A549 (cell line): Measurements from ENCODE around the gene IL12B. TPM values are rescaled to one million over a fixed set of nuclear protein-coding genes. Genes with fewer than 3 reads are reported as not detected.

ENCODE experiments used
- ATAC-seq, 2 experiments: fragments of 200-7000 bp in 1 of 2; fragments of >200 bp in 1 of 2; cut with Nextera tagmentation in 1 of 2; cut with Tn5 transposase in 1 of 2; 3 replicates each; pipeline versions ENCODE4 v1.8.0 to v1.9.1; 2018 to 2020; ENCODE audit warnings: mild to moderate bottlenecking in 1 of 2, moderate library complexity in 1 of 2
- CTCF ChIA-PET: fragments of 300-600 bp; sonication (Branson Sonifier 250); formaldehyde crosslinking; extraction: SDS; loops from one replicate; lab custom pipeline; 2021; ENCODE audit warnings: antibody characterized with exemption, inconsistent platforms; lab: Yijun Ruan, JAX
- POLR2A ChIA-PET: fragments of 350-600 bp; formaldehyde crosslinking; extraction: SDS; loops from one replicate; lab custom pipeline; 2021; ENCODE audit warnings: antibody characterized with exemption, inconsistent platforms; lab: Yijun Ruan, JAX
- DNase-seq, 2 experiments: peaks; one replicate each; pipeline versions ENCODE4 v3.0.0 to v3.0.0-alpha.2; 2011 to 2016; ENCODE audit warnings: low read depth in 1 of 2, low spot score in 1 of 2
- FAIRE-seq: peaks from 2 replicates; lab custom pipeline; 2011; peaks lifted over from hg19 to GRCh38; lab: Jason Lieb, UNC
- H3K27ac ChIP-seq, 2 experiments: fragments of >200 bp; sonication (Bioruptor Twin); formaldehyde crosslinking; 3 replicates each; pipeline ENCODE4 v1.5.1; 2016 to 2017
- H3K4me1 ChIP-seq: fragments of >200 bp; sonication (Bioruptor Twin); formaldehyde crosslinking; 3 replicates; pipeline ENCODE4 v1.6.1; 2016
- H3K4me2 ChIP-seq: fragments of >200 bp; sonication (Bioruptor Twin); formaldehyde crosslinking; 3 replicates; pipeline ENCODE4 v1.6.1; 2016
- H3K4me3 ChIP-seq: fragments of >200 bp; sonication (Bioruptor Twin); formaldehyde crosslinking; 3 replicates; pipeline ENCODE4 v1.5.1; 2016
- H3K9me3 ChIP-seq: fragments of >200 bp; sonication (Bioruptor Twin); formaldehyde crosslinking; 3 replicates; pipeline ENCODE4 v1.6.1; 2016
- BHLHE40 ChIP-seq: IDR thresholded peaks from 2 replicates; pipeline ENCODE4 v1.6.1; 2012; ENCODE audit warnings: low read depth, low read length, inconsistent platforms
- CEBPB ChIP-seq, 2 experiments: fragments of >200 bp in 1 of 2; sonication (Bioruptor Twin) in 1 of 2; formaldehyde crosslinking in 1 of 2; IDR thresholded peaks; 2 replicates each; pipeline ENCODE4 v1.6.1; 2012 to 2016
- CHD4 ChIP-seq: fragments of 200-600 bp; sonication (generic); IDR thresholded peaks from 2 replicates; pipeline ENCODE4 v1.6.1; 2016; ENCODE audit warnings: antibody characterized with exemption, mild to moderate bottlenecking, borderline replicate concordance
- EHF ChIP-seq: fragments of 250-450 bp; sonication (Bioruptor Pico); IDR thresholded peaks from 2 replicates; pipeline ENCODE4 v1.5.0; 2020; ENCODE audit warnings: mild to moderate bottlenecking
- EP300 ChIP-seq, 2 experiments: fragments of >200 bp; sonication (Bioruptor Twin); formaldehyde crosslinking; IDR thresholded peaks; 2 replicates in 1 of 2; 3 replicates in 1 of 2; pipeline ENCODE4 v1.6.1; 2016 to 2017
- FOSL2 ChIP-seq, 2 experiments: fragments of 450-650 bp in 1 of 2; fragments of >200 bp in 1 of 2; sonication (Bioruptor Twin) in 1 of 2; formaldehyde crosslinking; IDR thresholded peaks; 2 replicates each; pipeline versions ENCODE4 v1.5.0 to v1.6.1; 2016 to 2020; ENCODE audit warnings: mild to moderate bottlenecking in 1 of 2, moderate library complexity in 1 of 2
- GATA3 ChIP-seq: IDR thresholded peaks from 2 replicates; pipeline ENCODE4 v1.6.1; 2012; ENCODE audit warnings: borderline replicate concordance
- JUN ChIP-seq, 2 experiments: fragments of >200 bp; sonication (Bioruptor Twin); formaldehyde crosslinking; IDR thresholded peaks; 2 replicates in 1 of 2; 3 replicates in 1 of 2; pipeline ENCODE4 v1.6.1; 2016 to 2017
- KDM5A ChIP-seq: fragments of 200-600 bp; sonication (generic); IDR thresholded peaks from 2 replicates; pipeline ENCODE4 v1.6.1; 2016; ENCODE audit warnings: antibody characterized with exemption, mild to moderate bottlenecking
- MYC ChIP-seq: IDR thresholded peaks from 2 replicates; pipeline ENCODE4 v1.6.1; 2012; ENCODE audit warnings: mild to moderate bottlenecking, inconsistent platforms, low read length, improper control_type of control experiment, borderline replicate concordance
- RNF2 ChIP-seq: fragments of 200-600 bp; sonication (generic); IDR thresholded peaks from 2 replicates; pipeline ENCODE4 v1.6.1; 2016; ENCODE audit warnings: low read depth, mild to moderate bottlenecking, antibody characterized with exemption, moderate library complexity, borderline replicate concordance
- SMC3 ChIP-seq: fragments of >200 bp; sonication (Bioruptor Twin); formaldehyde crosslinking; IDR thresholded peaks from 3 replicates; pipeline ENCODE4 v1.6.1; 2018; ENCODE audit warnings: inconsistent platforms
- TFCP2L1 ChIP-seq: fragments of 250-450 bp; sonication (Bioruptor Pico); IDR thresholded peaks from 2 replicates; pipeline ENCODE4 v1.5.0; 2021; ENCODE audit warnings: mild to moderate bottlenecking
- WGBS: methylation state at CpG from one replicate; pipeline ENCODE4 v1.1.6; 2017; ENCODE audit errors: missing lambda C conversion rate; 5-methylcytosine and 5-hydroxymethylcytosine counted together
- polyA plus RNA-seq, 4 experiments: library from polyadenylated mRNA; depleted of rRNA in 3 of 4; stranded (reverse); fragments of >200 nt; fragmentation: RNase III in 1 of 4; extraction: RNeasy Plus Mini Kit Qiagen cat#74134 plus additional on column Dnase treatment in 1 of 4; gene quantifications; 2 replicates in 3 of 4; 3 replicates in 1 of 4; pipeline ENCODE4 v1.2.3, GENCODE V29; 2011 to 2017
- TF ChIP-seq, protein P1 (sequence below): fragments of 250-450 bp; sonication (Bioruptor Pico); IDR thresholded peaks from 2 replicates; pipeline ENCODE4 v1.5.0; 2020; ENCODE audit warnings: low read depth, mild to moderate bottlenecking, moderate library complexity
- TF ChIP-seq, protein P2 (sequence below): IDR thresholded peaks from 2 replicates; pipeline ENCODE4 v1.6.1; 2012
- TF ChIP-seq, protein P3 (sequence below): IDR thresholded peaks from 2 replicates; pipeline ENCODE4 v1.6.1; 2012
- TF ChIP-seq, protein P4 (sequence below): fragments of 450-650 bp; IDR thresholded peaks from 2 replicates; pipeline ENCODE4 v1.6.1; 2014; ENCODE audit warnings: antibody characterized with exemption

Gene IL12B
- polyA plus RNA-seq, 2 of the 4 experiments (the other 2 are of a cell fraction), result 0.08 to 0.09 TPM

DNA sequence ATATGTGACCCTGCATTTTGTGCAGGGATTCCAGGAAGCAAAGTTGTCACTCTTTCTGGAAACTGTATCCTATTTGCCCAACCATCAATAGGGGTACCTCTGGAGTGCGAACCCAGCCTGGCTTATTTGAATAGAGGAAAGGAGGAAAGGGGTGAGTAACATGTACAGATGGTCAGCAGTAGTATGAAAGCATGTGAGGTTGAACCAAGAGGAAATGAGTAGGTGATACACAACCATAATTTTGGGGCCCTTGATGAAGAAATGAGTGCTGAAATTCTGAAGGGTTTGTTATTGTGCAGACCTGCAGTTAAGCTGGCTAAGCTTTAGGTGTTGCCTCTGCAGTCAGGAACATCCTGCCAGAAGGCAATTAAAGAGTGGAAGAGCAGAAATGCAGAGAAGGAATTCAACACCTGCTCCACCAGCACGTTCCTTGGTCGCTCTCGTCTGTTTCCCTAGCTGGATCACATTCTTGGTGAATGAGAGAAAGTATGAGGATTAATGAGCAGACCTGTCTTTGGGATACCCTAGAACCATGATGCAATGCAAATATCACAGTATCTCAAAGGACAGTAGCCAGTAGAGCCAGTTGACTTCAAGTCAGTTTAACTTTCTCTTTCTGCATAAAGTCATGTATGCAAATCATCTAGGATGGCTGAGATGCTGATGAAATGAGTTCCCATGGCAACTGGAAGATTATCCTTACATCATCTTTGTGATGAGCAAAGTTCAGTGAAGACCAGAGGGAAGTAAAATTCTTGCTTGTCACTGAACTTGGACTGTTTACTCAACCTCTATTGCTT is 13.2 kb upstream of the IL12B start (continued):
- TF ChIP-seq, protein P1, sequence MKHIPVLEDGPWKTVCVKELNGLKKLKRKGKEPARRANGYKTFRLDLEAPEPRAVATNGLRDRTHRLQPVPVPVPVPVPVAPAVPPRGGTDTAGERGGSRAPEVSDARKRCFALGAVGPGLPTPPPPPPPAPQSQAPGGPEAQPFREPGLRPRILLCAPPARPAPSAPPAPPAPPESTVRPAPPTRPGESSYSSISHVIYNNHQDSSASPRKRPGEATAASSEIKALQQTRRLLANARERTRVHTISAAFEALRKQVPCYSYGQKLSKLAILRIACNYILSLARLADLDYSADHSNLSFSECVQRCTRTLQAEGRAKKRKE (CRISPR knock-in tag), result no peak
- TF ChIP-seq EHF, result no peak

DNA sequence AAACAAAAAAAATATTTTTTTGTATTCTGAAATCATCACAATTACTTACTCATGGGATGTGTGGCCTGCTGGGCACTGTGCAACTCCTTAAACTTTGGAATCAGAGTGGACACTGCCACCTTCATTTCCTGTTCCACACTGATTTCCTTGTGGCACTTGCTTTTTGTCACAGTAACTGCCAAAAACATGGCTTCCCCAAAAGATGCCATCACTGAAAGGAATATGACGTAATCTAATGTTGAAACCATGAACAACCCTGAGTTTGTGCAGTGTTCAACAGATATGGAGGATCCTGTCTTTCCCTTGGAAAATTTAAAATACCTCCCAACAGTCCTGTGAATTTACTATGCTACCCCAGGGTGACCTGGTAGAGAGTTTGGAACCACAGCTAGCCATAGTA is 12.6 kb upstream of the IL12B start:
- FAIRE-seq, result no peak
- POLR2A ChIA-PET, result no interaction called here

DNA sequence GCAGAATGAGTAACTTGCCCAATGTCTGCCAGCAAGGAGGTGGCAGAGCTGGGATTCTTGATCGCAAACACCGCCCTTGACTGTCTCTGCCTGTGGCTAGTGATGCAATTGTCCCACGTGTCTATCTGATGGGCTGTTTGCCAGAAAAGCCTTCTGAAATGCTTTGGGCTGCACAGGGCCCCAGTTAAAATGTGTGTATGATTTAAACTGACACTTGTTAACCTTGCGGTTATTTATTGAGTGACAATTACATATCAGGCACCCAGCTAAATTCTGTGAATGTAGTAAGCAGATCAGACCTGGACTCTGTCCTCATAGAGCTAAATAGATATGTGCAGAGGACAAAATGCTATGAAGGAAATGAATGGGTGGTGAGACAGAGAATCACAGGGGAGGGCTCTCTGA is 11.6 kb upstream of the IL12B start:
- CTCF ChIA-PET, result interaction anchor here (0.9 to 3.7 kb wide), 5 partner anchors 10 to 680 kb away, joined by 3 to 16 read pairs (median 8); no protein-coding TSS in a partner anchor
- 30% methylated on average over 4 of the region's 4 CpGs for WGBS
- FAIRE-seq, result peak; percentile 80

More for the DNA sequence above, 12.6 kb upstream of the IL12B start:
- DNase-seq, result no peak
- CTCF ChIA-PET, result interaction anchor here (0.6 to 3.7 kb wide), 4 partner anchors 9 to 186 kb away, joined by 3 to 16 read pairs (median 7); no protein-coding TSS in a partner anchor
- ATAC-seq, result no peak
- H3K4me2 ChIP-seq, result no peak overlapping the region
- H3K4me3 ChIP-seq, result no peak overlapping the region
- H3K9me3 ChIP-seq, result no peaks in the 10 kb centered on the region
- no peak overlapping the region for H3K27ac ChIP-seq
- peaks cover 28% of the 10 kb centered on the region for H3K4me1 ChIP-seq
- 91% methylated on average over 1 of the region's 1 CpG for WGBS
- TF ChIP-seq, protein P2, sequence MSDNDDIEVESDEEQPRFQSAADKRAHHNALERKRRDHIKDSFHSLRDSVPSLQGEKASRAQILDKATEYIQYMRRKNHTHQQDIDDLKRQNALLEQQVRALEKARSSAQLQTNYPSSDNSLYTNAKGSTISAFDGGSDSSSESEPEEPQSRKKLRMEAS, result no peak
- TF ChIP-seq MYC, result no peak
- TF ChIP-seq, protein P1 (CRISPR knock-in tag), result no peak
- TF ChIP-seq RNF2, result no peak
- TF ChIP-seq, protein P3, sequence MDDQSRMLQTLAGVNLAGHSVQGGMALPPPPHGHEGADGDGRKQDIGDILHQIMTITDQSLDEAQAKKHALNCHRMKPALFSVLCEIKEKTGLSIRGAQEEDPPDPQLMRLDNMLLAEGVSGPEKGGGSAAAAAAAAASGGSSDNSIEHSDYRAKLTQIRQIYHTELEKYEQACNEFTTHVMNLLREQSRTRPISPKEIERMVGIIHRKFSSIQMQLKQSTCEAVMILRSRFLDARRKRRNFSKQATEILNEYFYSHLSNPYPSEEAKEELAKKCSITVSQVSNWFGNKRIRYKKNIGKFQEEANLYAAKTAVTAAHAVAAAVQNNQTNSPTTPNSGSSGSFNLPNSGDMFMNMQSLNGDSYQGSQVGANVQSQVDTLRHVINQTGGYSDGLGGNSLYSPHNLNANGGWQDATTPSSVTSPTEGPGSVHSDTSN, result no peak
- no peak for TF ChIP-seq BHLHE40
- TF ChIP-seq KDM5A, result no peak
- no peak for TF ChIP-seq FOSL2 (IDR thresholded peaks at IDR 0.05)
- TF ChIP-seq FOSL2 (CRISPR knock-in tag; IDR thresholded peaks at IDR 0.05), result no peak
- no peak for TF ChIP-seq CHD4

More for the DNA sequence above, 11.6 kb upstream of the IL12B start:
- Histone ChIP-seq H3K27ac (peak overlapping the region; percentile 8 to 65; a peak in 4 of 6 replicates), H3K4me1 (peaks cover 34% of the 10 kb centered on the region), H3K9me3 (no peaks in the 10 kb centered on the region), H3K4me3 (no peak overlapping the region), H3K4me2 (peak overlapping the region; percentile 38)
- POLR2A ChIA-PET, result interaction anchor here (1.1 kb wide), 1 partner anchor 10 kb away, joined by 3 read pairs; no protein-coding TSS in a partner anchor
- DNase-seq, result peak; percentile 61 to 76
- peak; percentile 95 for TF ChIP-seq GATA3
- 0 out of 5 replicates have a peak, but pooled peaks of 1 of the 2 experiments have one; percentile 26 for TF ChIP-seq JUN (IDR thresholded peaks at IDR 0.05)
- TF ChIP-seq TFCP2L1 (CRISPR knock-in tag), result no peak
- TF ChIP-seq, protein P2, result peak; percentile 71
- peak in 1 of 2 experiments; percentile 17; a peak in 1 of 5 replicates for TF ChIP-seq EP300 (IDR thresholded peaks at IDR 0.05)
- no peak for TF ChIP-seq SMC3
- TF ChIP-seq CEBPB (IDR thresholded peaks at IDR 0.05), result peak; percentile 85 to 92
- TF ChIP-seq, protein P4, sequence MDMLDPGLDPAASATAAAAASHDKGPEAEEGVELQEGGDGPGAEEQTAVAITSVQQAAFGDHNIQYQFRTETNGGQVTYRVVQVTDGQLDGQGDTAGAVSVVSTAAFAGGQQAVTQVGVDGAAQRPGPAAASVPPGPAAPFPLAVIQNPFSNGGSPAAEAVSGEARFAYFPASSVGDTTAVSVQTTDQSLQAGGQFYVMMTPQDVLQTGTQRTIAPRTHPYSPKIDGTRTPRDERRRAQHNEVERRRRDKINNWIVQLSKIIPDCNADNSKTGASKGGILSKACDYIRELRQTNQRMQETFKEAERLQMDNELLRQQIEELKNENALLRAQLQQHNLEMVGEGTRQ, result peak; percentile 55
- ATAC-seq, result peak; percentile 79 to 80
